Measurements from ENCODE around the gene PXN. TPM values are rescaled to one million over a fixed set of nuclear protein-coding genes. Genes with fewer than 3 reads are reported as not detected.
"Not testable (repeated sequence)": the region's sequence is repeated elsewhere in the genome, so short reads cannot be mapped to it uniquely, and the experiment has no call there.

Gene PXN
- total RNA-seq, 1 donor from 2014 or later: 60.7 TPM

- Mint-ChIP-seq H3K9me3 (no peaks in the 10 kb centered on the region), H3K36me3 (no peaks in the 10 kb centered on the region), H3K27me3 (no peaks in the 10 kb centered on the region), H3K4me1 (ENCODE audit: unreplicated experiment) (peaks cover 5% of the 10 kb centered on the region), H3K4me3 (no peak overlapping the region), H3K27ac (no peak overlapping the region)
- no peak for TF ChIP-seq CTCF (conservative IDR thresholded peaks at IDR 0.05)
- DNase-seq (ENCODE audit: extremely low spot score, unreplicated experiment): no peak
Observed at GRCh38 chr12:120211904-120212283, 53.6 kb downstream of the PXN start.

GRCh38 chr12:120211243-120211903 lies 54.2 kb downstream of the PXN start:
- Mint-ChIP-seq H3K4me1 (ENCODE audit: unreplicated experiment) (peaks cover 5% of the 10 kb centered on the region), H3K36me3 (peaks cover 4% of the 10 kb centered on the region), H3K9me3 (no peaks in the 10 kb centered on the region), H3K4me3 (no peak overlapping the region), H3K27me3 (no peaks in the 10 kb centered on the region), H3K27ac (no peak overlapping the region)
- no peak for DNase-seq (ENCODE audit: extremely low spot score, unreplicated experiment)
- no peak for TF ChIP-seq CTCF (conservative IDR thresholded peaks at IDR 0.05)

- no peaks in the 10 kb centered on the region for H3K9me3 Mint-ChIP-seq
- H3K4me3 Mint-ChIP-seq: no peak overlapping the region
- DNase-seq (ENCODE audit: extremely low spot score, unreplicated experiment): no peak
- peaks cover 4% of the 10 kb centered on the region for H3K36me3 Mint-ChIP-seq
- no peaks in the 10 kb centered on the region for H3K27me3 Mint-ChIP-seq
- no peak for TF ChIP-seq CTCF (conservative IDR thresholded peaks at IDR 0.05)
- no peak overlapping the region for H3K27ac Mint-ChIP-seq
- H3K4me1 Mint-ChIP-seq (ENCODE audit: unreplicated experiment): no peaks in the 10 kb centered on the region
Observed at GRCh38 chr12:120209851-120210250, 55.7 kb downstream of the PXN start.

DNA sequence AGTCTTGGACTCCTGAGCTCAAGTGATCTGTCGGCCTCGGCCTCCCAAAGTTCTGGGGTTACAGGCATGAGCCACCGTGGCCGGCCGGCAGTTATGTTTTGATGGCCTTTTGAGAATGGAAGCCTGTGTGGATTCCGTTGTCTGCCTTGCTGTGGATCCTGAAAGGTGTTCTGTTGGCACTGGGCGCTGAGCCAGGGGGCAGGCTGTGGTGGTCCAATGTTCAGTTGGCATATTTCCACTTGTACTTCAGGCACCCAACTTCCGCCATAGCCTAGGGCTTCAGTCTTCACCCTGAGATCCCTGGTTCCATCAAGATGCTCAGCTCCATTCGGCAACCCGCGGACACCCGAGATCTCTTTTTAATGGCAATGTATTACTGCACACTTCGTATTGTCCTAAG lies 58.3 kb downstream of the PXN start:
- DNase-seq (ENCODE audit: extremely low spot score, unreplicated experiment): no peak
- no peaks in the 10 kb centered on the region for H3K27me3 Mint-ChIP-seq
- peaks cover 4% of the 10 kb centered on the region for H3K36me3 Mint-ChIP-seq
- no peak overlapping the region for H3K27ac Mint-ChIP-seq
- H3K4me1 Mint-ChIP-seq (ENCODE audit: unreplicated experiment): no peaks in the 10 kb centered on the region
- H3K4me3 Mint-ChIP-seq: no peak overlapping the region
- no peaks in the 10 kb centered on the region for H3K9me3 Mint-ChIP-seq
- TF ChIP-seq CTCF (conservative IDR thresholded peaks at IDR 0.05): no peak

DNA sequence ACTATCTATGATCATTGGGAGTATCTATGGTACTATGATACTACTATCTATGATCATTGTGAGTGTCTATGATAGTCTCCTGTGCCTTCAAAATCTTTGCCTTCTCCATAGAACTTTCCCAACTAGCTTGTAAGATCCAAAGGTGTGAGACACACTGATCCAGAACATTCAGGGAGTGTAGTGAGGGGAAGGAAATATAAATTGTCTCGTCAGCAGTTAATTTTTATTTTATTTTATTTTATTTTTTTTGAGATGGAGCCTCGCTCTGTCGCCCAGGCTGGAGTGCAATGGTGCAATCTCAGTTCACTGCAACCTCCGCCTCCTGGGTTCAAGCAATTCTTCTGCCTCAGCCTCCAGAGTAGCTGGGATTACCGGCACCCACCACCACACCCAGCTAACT lies 58.7 kb downstream of the PXN start:
- not testable (repeated sequence) for H3K27me3 Mint-ChIP-seq; H3K27ac Mint-ChIP-seq; H3K4me1 Mint-ChIP-seq (ENCODE audit: unreplicated experiment); H3K4me3 Mint-ChIP-seq; H3K36me3 Mint-ChIP-seq; H3K9me3 Mint-ChIP-seq; DNase-seq (ENCODE audit: extremely low spot score, unreplicated experiment)

DNA sequence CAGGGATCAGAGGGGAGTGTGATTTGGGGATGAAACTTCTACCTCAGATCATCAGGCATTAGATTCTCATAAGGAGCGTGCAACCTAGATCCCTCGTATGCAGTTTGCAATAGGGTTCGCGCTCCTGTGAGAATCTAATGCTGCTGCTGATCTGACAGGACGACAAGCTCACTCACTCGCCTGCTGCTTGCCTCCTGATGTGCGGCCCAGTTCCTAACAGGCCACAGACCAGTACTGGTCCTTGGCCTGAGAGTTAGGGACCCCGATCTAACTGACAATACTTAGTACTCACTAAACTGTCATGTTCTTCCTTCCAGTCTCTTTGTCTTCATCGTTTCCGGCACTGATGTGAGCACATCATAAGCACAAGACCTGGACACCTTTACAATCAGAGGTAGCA lies 59.3 kb downstream of the PXN start:
- H3K4me3 Mint-ChIP-seq: no peak overlapping the region
- H3K27me3 Mint-ChIP-seq: peaks cover under 1% of the 10 kb centered on the region

More for the DNA sequence above, 59.3 kb downstream of the PXN start:
- Mint-ChIP-seq H3K4me1 (ENCODE audit: unreplicated experiment) (peaks cover under 1% of the 10 kb centered on the region), H3K9me3 (no peaks in the 10 kb centered on the region), H3K27ac (no peak overlapping the region), H3K36me3 (peaks cover 4% of the 10 kb centered on the region)
- no peak for TF ChIP-seq CTCF (conservative IDR thresholded peaks at IDR 0.05)
- no peak for DNase-seq (ENCODE audit: extremely low spot score, unreplicated experiment)
